ENCODE results near the gene PGA4. TPM values are rescaled to one million over a fixed set of nuclear protein-coding genes. Genes with fewer than 3 reads are reported as not detected.

PGA4 gene
- total and polyA plus RNA-seq, 2 of the 8 experiments (the other 6 are each of a cell fraction or from before 2014, with no cell fraction given): 1.3 TPM; not detected in 1

DNA sequence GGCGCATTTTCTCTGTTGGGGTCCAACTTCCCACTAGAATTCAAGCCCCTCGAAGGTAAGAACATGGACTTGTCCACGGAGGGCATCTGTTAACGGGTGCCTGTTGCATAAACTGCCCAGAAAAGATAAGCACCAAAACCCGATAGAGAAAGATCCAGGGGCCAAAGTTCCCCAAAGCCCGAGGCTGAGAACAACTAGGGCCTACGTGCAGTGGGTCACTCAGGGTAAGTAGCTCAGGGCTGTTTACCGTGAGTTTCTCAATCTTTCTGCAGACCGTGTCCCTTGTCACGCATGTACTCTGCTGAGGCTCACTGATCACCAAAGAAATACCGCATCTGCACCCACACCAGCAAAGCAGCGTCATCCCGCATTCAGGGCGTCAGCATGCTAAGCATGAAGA, 43.2 kb downstream of the PGA4 start (continued):
- TF ChIP-seq CHD7 (IDR thresholded peaks at IDR 0.05; ENCODE audit: insufficient replicate concordance, low read length): no peak
- TF ChIP-seq SIRT6 (IDR thresholded peaks at IDR 0.05; ENCODE audit: low read length): no peak
- TF ChIP-seq SAP30 (IDR thresholded peaks at IDR 0.05; ENCODE audit: insufficient read depth, insufficient replicate concordance, low read length): no peak
- TF ChIP-seq KDM4A (IDR thresholded peaks at IDR 0.05; ENCODE audit: low read depth, low read length, severe bottlenecking): no peak
- TF ChIP-seq GTF2F1 (IDR thresholded peaks at IDR 0.05; ENCODE audit: borderline replicate concordance, low read depth, low read length): no peak
- TF ChIP-seq RBBP5 (IDR thresholded peaks at IDR 0.05; ENCODE audit: borderline replicate concordance, low read depth, low read length): no peak
- TF ChIP-seq POU5F1 (IDR thresholded peaks at IDR 0.05; ENCODE audit: low read depth, low read length): no peak
- TF ChIP-seq EP300 (IDR thresholded peaks at IDR 0.05; ENCODE audit: borderline replicate concordance in 1 of 2, low read depth in 2 of 2, low read length in 2 of 2): no peak
- no peak for TF ChIP-seq RNF2 (IDR thresholded peaks at IDR 0.05; ENCODE audit: borderline replicate concordance, low read depth, low read length, missing control alignments, poor library complexity, severe bottlenecking)
